Stomach (tissue), 4 donors: Measurements from ENCODE around the gene DBP.

Experiments
- CTCF ChIP-seq, 7 experiments: fragments of 450-650 bp in 4 of 7; fragments of 200-600 bp in 3 of 7; sonication (generic) in 3 of 7; IDR thresholded peaks; one replicate each; pipeline ENCODE4 v1.5.1; 2016 to 2019; ENCODE audit warnings: antibody characterized with exemption in 7 of 7, control low read depth in 2 of 7, mild to moderate bottlenecking in 1 of 7
- EP300 ChIP-seq: sonication (generic); formaldehyde crosslinking; IDR thresholded peaks from one replicate; pipeline ENCODE4 v1.6.1; 2017; ENCODE audit warnings: antibody characterized with exemption
- POLR2A ChIP-seq, 4 donors: fragments of 450-650 bp; IDR thresholded peaks; one replicate each; pipeline ENCODE4 v1.6.1; 2016; ENCODE audit warnings: antibody characterized with exemption in 4 of 4, control low read depth in 2 of 4, mild to moderate bottlenecking in 1 of 4, moderate library complexity in 1 of 4

GRCh38 chr19:48634036-48634342, 3.2 kb downstream of the DBP start:
- TF ChIP-seq CTCF (IDR thresholded peaks at IDR 0.05) (no peak), POLR2A (IDR thresholded peaks at IDR 0.05) (no peak), EP300 (no peak)
